Fibroblast of gingiva (primary cell): ENCODE results near the gene GAS7.
"Not testable (repeated sequence)": the region's sequence is repeated elsewhere in the genome, so short reads cannot be mapped to it uniquely, and the experiment has no call there.

Experiments
- DNase-seq: peaks from one replicate; pipeline ENCODE4 v3.0.0-alpha.2; 2011; ENCODE audit warnings: low read depth

The GAS7 gene

GRCh38 chr17:10019941-10020451 is 178.4 kb downstream of the GAS7 start:
- no peak for DNase-seq

GRCh38 chr17:10018461-10018891 is 179.9 kb downstream of the GAS7 start:
- DNase-seq = no peak

- DNase-seq = not testable (repeated sequence)
Measured at GRCh38 chr17:10016958-10017570, 181.3 kb downstream of the GAS7 start.

GRCh38 chr17:10013365-10014112 is 184.9 kb downstream of the GAS7 start:
- no peak for DNase-seq

GRCh38 chr17:10010752-10011151 is 187.7 kb downstream of the GAS7 start:
- DNase-seq = no peak

GRCh38 chr17:10003705-10004104 is 194.7 kb downstream of the GAS7 start:
- DNase-seq = no peak

GRCh38 chr17:10002567-10003360 is 195.6 kb downstream of the GAS7 start:
- DNase-seq = not testable (repeated sequence)

GRCh38 chr17:10001306-10001873 is 197.0 kb downstream of the GAS7 start:
- no peak for DNase-seq

- DNase-seq = no peak
Measured at GRCh38 chr17:9999919-10000695, 198.3 kb downstream of the GAS7 start.

GRCh38 chr17:9998060-9998459 is 200.3 kb downstream of the GAS7 start:
- DNase-seq = no peak

GRCh38 chr17:9994761-9995160 is 203.6 kb downstream of the GAS7 start:
- no peak for DNase-seq

GRCh38 chr17:9991796-9992195 is 206.6 kb downstream of the GAS7 start:
- no peak for DNase-seq

- no peak for DNase-seq
Measured at GRCh38 chr17:9991351-9991750, 207.1 kb downstream of the GAS7 start.

GRCh38 chr17:9987779-9988585 is 210.4 kb downstream of the GAS7 start:
- no peak for DNase-seq

GRCh38 chr17:9986754-9987382 is 211.5 kb downstream of the GAS7 start:
- no peak for DNase-seq

- no peak for DNase-seq
Measured at GRCh38 chr17:9985646-9986045, 212.8 kb downstream of the GAS7 start.

GRCh38 chr17:9984768-9985167 is 213.6 kb downstream of the GAS7 start:
- DNase-seq = no peak

- DNase-seq = no peak
Measured at GRCh38 chr17:9982159-9982558, 216.2 kb downstream of the GAS7 start.

GRCh38 chr17:9981344-9981915 is 217.0 kb downstream of the GAS7 start:
- no peak for DNase-seq

GRCh38 chr17:9979463-9979995 is 218.9 kb downstream of the GAS7 start:
- no peak for DNase-seq
